ENCODE results near the gene PPM1B. TPM values are rescaled to one million over a fixed set of nuclear protein-coding genes. Genes with fewer than 3 reads are reported as not detected.

Gene PPM1B
- total and polyA plus RNA-seq, 2 donors (not counting 3 experiments of a cell fraction or from before 2014, with no cell fraction given): 8.0 to 24.1 TPM

DNA sequence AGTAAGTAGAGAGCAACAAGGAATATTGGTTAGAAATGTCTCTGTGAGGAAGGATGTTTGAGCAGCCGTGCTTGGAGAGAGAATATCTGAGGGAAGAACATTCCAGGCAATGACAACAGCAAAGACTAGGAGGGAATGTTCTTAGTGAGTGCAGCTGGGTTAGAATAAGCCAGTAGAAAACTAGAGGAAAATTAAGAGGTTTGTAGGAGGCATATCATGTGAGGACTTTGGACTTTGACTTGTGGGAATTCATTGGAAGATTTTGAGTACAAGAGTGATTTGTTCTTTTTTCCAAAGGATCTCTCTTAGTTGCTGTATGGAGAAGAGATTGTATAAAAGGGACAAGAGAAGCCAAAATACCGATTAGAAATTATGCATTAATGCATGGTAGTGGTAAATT, 47.2 kb downstream of the PPM1B start:
- dilution Hi-C loops (cut with MboI; ENCODE audit: extremely low pct_ligation_motif_present, low sequenced_read_pairs): no loop called here
- H4K20me1 ChIP-seq (replicated peaks; ENCODE audit: control insufficient read depth, extremely low read depth, insufficient read depth, low read length): no peaks in the 10 kb centered on the region
- TF ChIP-seq MYC (IDR thresholded peaks at IDR 0.05; ENCODE audit: low read depth, low read length): no peak
- TF ChIP-seq POLR2AphosphoS5 (IDR thresholded peaks at IDR 0.05; ENCODE audit: insufficient read depth, low read depth, low read length): no peak
- TF ChIP-seq, protein P1, sequence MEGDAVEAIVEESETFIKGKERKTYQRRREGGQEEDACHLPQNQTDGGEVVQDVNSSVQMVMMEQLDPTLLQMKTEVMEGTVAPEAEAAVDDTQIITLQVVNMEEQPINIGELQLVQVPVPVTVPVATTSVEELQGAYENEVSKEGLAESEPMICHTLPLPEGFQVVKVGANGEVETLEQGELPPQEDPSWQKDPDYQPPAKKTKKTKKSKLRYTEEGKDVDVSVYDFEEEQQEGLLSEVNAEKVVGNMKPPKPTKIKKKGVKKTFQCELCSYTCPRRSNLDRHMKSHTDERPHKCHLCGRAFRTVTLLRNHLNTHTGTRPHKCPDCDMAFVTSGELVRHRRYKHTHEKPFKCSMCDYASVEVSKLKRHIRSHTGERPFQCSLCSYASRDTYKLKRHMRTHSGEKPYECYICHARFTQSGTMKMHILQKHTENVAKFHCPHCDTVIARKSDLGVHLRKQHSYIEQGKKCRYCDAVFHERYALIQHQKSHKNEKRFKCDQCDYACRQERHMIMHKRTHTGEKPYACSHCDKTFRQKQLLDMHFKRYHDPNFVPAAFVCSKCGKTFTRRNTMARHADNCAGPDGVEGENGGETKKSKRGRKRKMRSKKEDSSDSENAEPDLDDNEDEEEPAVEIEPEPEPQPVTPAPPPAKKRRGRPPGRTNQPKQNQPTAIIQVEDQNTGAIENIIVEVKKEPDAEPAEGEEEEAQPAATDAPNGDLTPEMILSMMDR (IDR thresholded peaks at IDR 0.05; ENCODE audit: extremely low read depth in 1 of 2, insufficient read depth in 1 of 2, low read depth in 1 of 2, low read length in 2 of 2): no peak
- TF ChIP-seq, protein P2, sequence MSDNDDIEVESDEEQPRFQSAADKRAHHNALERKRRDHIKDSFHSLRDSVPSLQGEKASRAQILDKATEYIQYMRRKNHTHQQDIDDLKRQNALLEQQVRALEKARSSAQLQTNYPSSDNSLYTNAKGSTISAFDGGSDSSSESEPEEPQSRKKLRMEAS (IDR thresholded peaks at IDR 0.05; ENCODE audit: insufficient read depth, insufficient read length): no peak
- no peak for TF ChIP-seq POLR2A (IDR thresholded peaks at IDR 0.05; ENCODE audit: low read depth, low read length)
- no peak for TF ChIP-seq EZH2 (IDR thresholded peaks at IDR 0.05; ENCODE audit: borderline replicate concordance, low read depth, low read length, severe bottlenecking)
- no peak for TF ChIP-seq JUN (IDR thresholded peaks at IDR 0.05; ENCODE audit: borderline replicate concordance, insufficient read depth, insufficient read length, low read depth)
- TF ChIP-seq FOS (IDR thresholded peaks at IDR 0.05; ENCODE audit: borderline replicate concordance, insufficient read depth, low read length): no peak
- TF ChIP-seq GATA2 (IDR thresholded peaks at IDR 0.05; ENCODE audit: insufficient read depth, insufficient read length, low read depth, low read length): no peak
- CTCF ChIA-PET: no interaction called here
- no peaks in the 10 kb centered on the region for H3K9me1 ChIP-seq (replicated peaks; ENCODE audit: control insufficient read depth, extremely low read depth, insufficient read depth, low read length)
- no peak overlapping the region for H2AFZ ChIP-seq (ENCODE audit: low read depth, low read length)
- peaks cover 2% of the 10 kb centered on the region for H3K4me1 ChIP-seq (ENCODE audit: control insufficient read depth, extremely low read depth, insufficient read depth, low read length)
- intact Hi-C loops (cut with micrococcal nuclease): no loop called here
- DNase-seq (ENCODE audit: low read depth, low spot score) (no peak), FAIRE-seq (no peak)
- H3K27me3 ChIP-seq (ENCODE audit: control insufficient read depth in 2 of 2, insufficient read depth in 2 of 2, low read length in 2 of 2): no peaks in the 10 kb centered on the region
- POLR2A ChIA-PET: no interaction called here
- no peak overlapping the region for H3K27ac ChIP-seq (ENCODE audit: insufficient read depth, low read depth, low read length)
- H3K9ac ChIP-seq (replicated peaks; ENCODE audit: extremely low read depth, insufficient read depth, low read length): no peak overlapping the region
- no peaks in the 10 kb centered on the region for H3K79me2 ChIP-seq (ENCODE audit: control insufficient read depth, insufficient read depth, low read length)
- H3K4me2 ChIP-seq (ENCODE audit: insufficient read depth, low read length): no peak overlapping the region
- H3K4me3 ChIP-seq (replicated peaks in 1 of 3; ENCODE audit: insufficient read depth in 1 of 3, low read depth in 1 of 3, low read length in 3 of 3): no peak overlapping the region
- H3K9me3 ChIP-seq (replicated peaks; ENCODE audit: control insufficient read depth, insufficient read depth, low read length): no peaks in the 10 kb centered on the region
- H3K36me3 ChIP-seq (ENCODE audit: control insufficient read depth in 2 of 2, extremely low read depth in 1 of 2, insufficient read depth in 2 of 2, low read length in 2 of 2): no peaks in the 10 kb centered on the region
- BruUV-seq (replicated peaks): no TSS peak

Measured in endothelial cell of umbilical vein (primary cell).